K562 (cell line): Measurements from ENCODE around the gene ZNF316. TPM values are rescaled to one million over a fixed set of nuclear protein-coding genes. Genes with fewer than 3 reads are reported as not detected.

ENCODE experiments used
- ATF4 ChIP-seq: fragments of 450-650 bp; formaldehyde crosslinking; IDR thresholded peaks from 2 replicates; pipeline ENCODE4 v1.4.0; 2022; ENCODE audit warnings: mild to moderate bottlenecking, moderate library complexity
- E2F4 ChIP-seq: sonication (generic); formaldehyde crosslinking; IDR thresholded peaks from 2 replicates; pipeline ENCODE4 v1.8.0; 2022; ENCODE audit warnings: mild to moderate bottlenecking, low read depth, missing genetic modification reagents
- L3MBTL2 ChIP-seq: fragments of 450-650 bp; IDR thresholded peaks from 2 replicates; pipeline ENCODE4 v1.6.1; 2016; ENCODE audit warnings: mild to moderate bottlenecking, moderate library complexity
- MAZ ChIP-seq, 2 experiments: fragments of 450-650 bp in 1 of 2; sonication (generic) in 1 of 2; formaldehyde crosslinking; IDR thresholded peaks in 1 of 2; conservative IDR thresholded peaks in 1 of 2; 2 replicates each; pipeline versions ENCODE4 v1.4.0 to v1.5.0; 2020; ENCODE audit warnings: mild to moderate bottlenecking in 1 of 2, missing genetic modification reagents in 1 of 2
- POLR3G ChIP-seq: IDR thresholded peaks from 2 replicates; pipeline ENCODE4 v1.6.1; 2011; ENCODE audit not compliant: insufficient read length, insufficient replicate concordance; ENCODE audit errors: extremely low read depth
- RBFOX2 ChIP-seq: fragments of 200-400 bp; formaldehyde crosslinking; IDR thresholded peaks from 2 replicates; pipeline ENCODE4 v1.6.1; 2017; ENCODE audit warnings: low read depth, mild to moderate bottlenecking, low read length, moderate library complexity
- RREB1 ChIP-seq: fragments of 250-450 bp; sonication (Bioruptor Pico); IDR thresholded peaks from 2 replicates; pipeline ENCODE4 v1.4.0; 2020
- SNIP1 ChIP-seq: fragments of 450-650 bp; IDR thresholded peaks from 2 replicates; pipeline ENCODE4 v1.7.1; 2017; ENCODE audit warnings: low read depth, mild to moderate bottlenecking
- SPI1 ChIP-seq: IDR thresholded peaks from 2 replicates; pipeline ENCODE4 v1.6.1; 2011; ENCODE audit warnings: low read depth, low read length, control low read depth, borderline replicate concordance
- STAT5B ChIP-seq: fragments of 250-450 bp; sonication (Bioruptor Pico); IDR thresholded peaks from 2 replicates; pipeline ENCODE4 v1.8.0; 2021; ENCODE audit warnings: mild to moderate bottlenecking, inconsistent platforms
- ZNF174 ChIP-seq: fragments of 250-450 bp; sonication (Bioruptor Pico); IDR thresholded peaks from 2 replicates; pipeline ENCODE4 v1.4.0; 2020; ENCODE audit warnings: mild to moderate bottlenecking
- ZNF324 ChIP-seq: fragments of 250-450 bp; sonication (Bioruptor Pico); IDR thresholded peaks from 2 replicates; pipeline ENCODE4 v1.4.0; 2020; ENCODE audit warnings: mild to moderate bottlenecking
- ZNF668 ChIP-seq: fragments of 250-450 bp; sonication (Bioruptor Pico); IDR thresholded peaks from 2 replicates; pipeline ENCODE4 v1.8.0; 2022; ENCODE audit warnings: mild to moderate bottlenecking, inconsistent platforms
- ZNF75A ChIP-seq: fragments of 450-650 bp; formaldehyde crosslinking; IDR thresholded peaks from 2 replicates; pipeline ENCODE4 v1.4.0; 2020; ENCODE audit warnings: mild to moderate bottlenecking
- polyA plus RNA-seq, 8 experiments: library from polyadenylated mRNA; depleted of rRNA in 4 of 8; stranded (reverse) in 5 of 8; unstranded in 3 of 8; fragments of >200 nt; fragmentation: Nextera tagmentation in 2 of 8; fragmentation: Illumina TruSeq in 1 of 8; extraction: Ambion mirVana in 2 of 8; extraction: Trizol in 1 of 8; gene quantifications; 2 replicates each; pipeline versions ENCODE4 v1.2.1 to v1.2.3, GENCODE V29; 2011 to 2014; ENCODE audit warnings: inconsistent platforms in 1 of 8, missing spikeins in 1 of 8
- total RNA-seq, 7 experiments: library from RNA; depleted of rRNA in 6 of 7; stranded (reverse); fragments of >200 nt in 6 of 7; fragmentation: Illumina TruSeq in 2 of 7; extraction: Trizol in 2 of 7; gene quantifications; 2 replicates each; pipeline versions ENCODE4 v1.2.1 to v1.2.3, GENCODE V29; 2011 to 2021; ENCODE audit warnings: low replicate concordance in 1 of 7
- TF ChIP-seq, protein P1 (sequence below): sonication (generic); formaldehyde crosslinking; IDR thresholded peaks from 2 replicates; pipeline ENCODE4 v1.8.1; 2023; ENCODE audit warnings: missing genetic modification reagents, mild to moderate bottlenecking, borderline replicate concordance

The ZNF316 gene
- total and polyA plus RNA-seq, 9 of the 15 experiments (the other 6 are each of a cell fraction or from before 2014, with no cell fraction given), result 0.10 to 34.0 (median 8.6) TPM

DNA sequence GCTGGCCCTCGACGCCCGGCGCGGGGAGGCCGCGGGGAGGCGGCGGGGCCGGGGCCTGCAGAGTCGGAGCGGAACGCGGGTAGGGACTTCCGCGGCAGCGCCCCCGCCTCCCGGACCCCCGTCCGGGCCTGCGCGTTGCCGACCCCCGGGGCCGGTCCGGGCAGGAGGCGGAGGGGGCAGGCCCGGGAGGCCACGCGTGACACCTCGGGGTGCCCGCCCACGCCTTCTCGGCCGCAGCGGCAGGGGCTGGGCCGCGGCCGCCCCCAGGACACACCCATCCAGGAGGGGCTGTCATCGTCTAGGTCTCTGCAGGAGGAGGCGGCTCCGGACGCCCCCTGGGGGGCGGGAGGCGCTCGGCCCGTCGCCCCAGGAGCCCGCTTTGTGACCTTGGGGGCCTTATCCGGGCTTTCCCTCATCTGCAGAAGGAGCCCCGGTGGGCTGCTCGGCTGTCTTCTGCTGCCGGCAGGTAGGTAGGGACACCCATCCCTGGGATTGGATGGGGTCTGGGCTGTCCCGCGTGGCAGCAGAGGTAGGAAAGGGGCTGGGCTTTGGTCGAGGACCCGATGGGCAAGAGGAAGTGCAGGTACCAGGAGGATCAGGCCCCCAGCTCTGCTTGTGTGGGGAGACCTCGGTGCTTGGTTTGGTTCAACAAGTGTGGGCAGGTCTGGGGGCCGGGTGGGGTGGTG lies 569 bp downstream of the ZNF316 start (continued):
- no peak for TF ChIP-seq POLR3G
- peak; percentile 74 to 89 for TF ChIP-seq MAZ (CRISPR knock-in tag; conservative IDR thresholded peaks at IDR 0.05 in 1 of 2, IDR thresholded peaks at IDR 0.05 in 1 of 2)
- TF ChIP-seq L3MBTL2, result peak; percentile 57
- TF ChIP-seq ZNF75A (CRISPR knock-in tag), result no peak
- no peak for TF ChIP-seq ATF4
- TF ChIP-seq, protein P1, sequence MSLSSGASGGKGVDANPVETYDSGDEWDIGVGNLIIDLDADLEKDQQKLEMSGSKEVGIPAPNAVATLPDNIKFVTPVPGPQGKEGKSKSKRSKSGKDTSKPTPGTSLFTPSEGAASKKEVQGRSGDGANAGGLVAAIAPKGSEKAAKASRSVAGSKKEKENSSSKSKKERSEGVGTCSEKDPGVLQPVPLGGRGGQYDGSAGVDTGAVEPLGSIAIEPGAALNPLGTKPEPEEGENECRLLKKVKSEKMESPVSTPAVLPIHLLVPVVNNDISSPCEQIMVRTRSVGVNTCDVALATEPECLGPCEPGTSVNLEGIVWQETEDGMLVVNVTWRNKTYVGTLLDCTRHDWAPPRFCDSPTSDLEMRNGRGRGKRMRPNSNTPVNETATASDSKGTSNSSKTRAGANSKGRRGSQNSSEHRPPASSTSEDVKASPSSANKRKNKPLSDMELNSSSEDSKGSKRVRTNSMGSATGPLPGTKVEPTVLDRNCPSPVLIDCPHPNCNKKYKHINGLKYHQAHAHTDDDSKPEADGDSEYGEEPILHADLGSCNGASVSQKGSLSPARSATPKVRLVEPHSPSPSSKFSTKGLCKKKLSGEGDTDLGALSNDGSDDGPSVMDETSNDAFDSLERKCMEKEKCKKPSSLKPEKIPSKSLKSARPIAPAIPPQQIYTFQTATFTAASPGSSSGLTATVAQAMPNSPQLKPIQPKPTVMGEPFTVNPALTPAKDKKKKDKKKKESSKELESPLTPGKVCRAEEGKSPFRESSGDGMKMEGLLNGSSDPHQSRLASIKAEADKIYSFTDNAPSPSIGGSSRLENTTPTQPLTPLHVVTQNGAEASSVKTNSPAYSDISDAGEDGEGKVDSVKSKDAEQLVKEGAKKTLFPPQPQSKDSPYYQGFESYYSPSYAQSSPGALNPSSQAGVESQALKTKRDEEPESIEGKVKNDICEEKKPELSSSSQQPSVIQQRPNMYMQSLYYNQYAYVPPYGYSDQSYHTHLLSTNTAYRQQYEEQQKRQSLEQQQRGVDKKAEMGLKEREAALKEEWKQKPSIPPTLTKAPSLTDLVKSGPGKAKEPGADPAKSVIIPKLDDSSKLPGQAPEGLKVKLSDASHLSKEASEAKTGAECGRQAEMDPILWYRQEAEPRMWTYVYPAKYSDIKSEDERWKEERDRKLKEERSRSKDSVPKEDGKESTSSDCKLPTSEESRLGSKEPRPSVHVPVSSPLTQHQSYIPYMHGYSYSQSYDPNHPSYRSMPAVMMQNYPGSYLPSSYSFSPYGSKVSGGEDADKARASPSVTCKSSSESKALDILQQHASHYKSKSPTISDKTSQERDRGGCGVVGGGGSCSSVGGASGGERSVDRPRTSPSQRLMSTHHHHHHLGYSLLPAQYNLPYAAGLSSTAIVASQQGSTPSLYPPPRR, result no peak
- TF ChIP-seq RBFOX2, result peak; percentile 70
- TF ChIP-seq RREB1 (CRISPR knock-in tag), result no peak
- no peak for TF ChIP-seq STAT5B (CRISPR knock-in tag)
- no peak for TF ChIP-seq E2F4 (CRISPR knock-in tag)
- TF ChIP-seq ZNF668 (CRISPR knock-in tag), result no peak
- no peak for TF ChIP-seq ZNF174 (CRISPR knock-in tag)
- peak; percentile 84 for TF ChIP-seq SPI1
- TF ChIP-seq ZNF324, result no peak
- TF ChIP-seq SNIP1, result no peak
